Measurements from ENCODE around the gene ZSCAN2.

GRCh38 chr15:84647726-84648125 is 46.9 kb downstream of the ZSCAN2 start:
- TF ChIP-seq RAD21 (IDR thresholded peaks at IDR 0.05; ENCODE audit: insufficient read depth, low read depth, low read length) (no peak), KDM1A (IDR thresholded peaks at IDR 0.05; ENCODE audit: borderline replicate concordance) (no peak), USF2 (IDR thresholded peaks at IDR 0.05; ENCODE audit: borderline replicate concordance, low read depth, low read length) (no peak), IKZF1 (conservative IDR thresholded peaks at IDR 0.05) (no peak), REST (IDR thresholded peaks at IDR 0.05; ENCODE audit: low read depth, low read length) (no peak), ZBTB40 (IDR thresholded peaks at IDR 0.05; ENCODE audit: borderline replicate concordance) (no peak), CTCF (IDR thresholded peaks at IDR 0.05 in 2 of 3, conservative IDR thresholded peaks at IDR 0.05 in 1 of 3; ENCODE audit: control insufficient read depth in 2 of 3, extremely low read depth in 1 of 3, insufficient read depth in 1 of 3, low read depth in 3 of 3, low read length in 3 of 3) (no peak), TAF1 (IDR thresholded peaks at IDR 0.05; ENCODE audit: borderline replicate concordance, low read depth, low read length) (no peak)

Measured in GM12878 (cell line).